Heart left ventricle (tissue), 16 donors: ENCODE data around the gene CRYBG2. TPM values are rescaled to one million over a fixed set of nuclear protein-coding genes. Genes with fewer than 3 reads are reported as not detected.
"Not testable (repeated sequence)": the region's sequence is repeated elsewhere in the genome, so short reads cannot be mapped to it uniquely, and the experiment has no call there.

Experiments used
- ATAC-seq, 4 donors: fragments of 200-7000 bp; cut with Tn5 transposase; one replicate each; pipeline ENCODE4 v1.9.1; 2020 to 2022; ENCODE audit warnings: moderate library complexity in 4 of 4, mild to moderate bottlenecking in 3 of 4, moderate number of reproducible peaks in 1 of 4
- DNase-seq, 5 donors: peaks; one replicate each; pipeline ENCODE4 v3.0.0-alpha.2; 2020
- H3K27ac ChIP-seq, 12 donors: fragments of 200-600 bp; sonication (generic) in 4 of 12; one replicate each; pipeline versions ENCODE4 v1.5.0 to v1.8.0; 2016 to 2022; ENCODE audit warnings: mild to moderate bottlenecking in 2 of 12
- H3K27me3 ChIP-seq, 9 donors: fragments of 200-600 bp; sonication (generic) in 2 of 9; one replicate each; pipeline versions ENCODE4 v1.5.1 to v1.8.0; 2016 to 2022; ENCODE audit warnings: mild to moderate bottlenecking in 3 of 9
- H3K36me3 ChIP-seq, 9 donors: fragments of 200-600 bp; sonication (generic) in 2 of 9; one replicate each; pipeline versions ENCODE4 v1.5.0 to v1.8.0; 2018 to 2022; ENCODE audit warnings: mild to moderate bottlenecking in 2 of 9
- H3K4me1 ChIP-seq, 12 donors: fragments of 200-600 bp; sonication (generic) in 4 of 12; one replicate each; pipeline versions ENCODE4 v1.5.0 to v1.8.0; 2016 to 2022; ENCODE audit warnings: mild to moderate bottlenecking in 3 of 12
- H3K4me3 ChIP-seq, 12 donors: fragments of 200-600 bp; sonication (generic) in 4 of 12; one replicate each; pipeline versions ENCODE4 v1.5.0 to v1.8.0; 2017 to 2022; ENCODE audit warnings: mild to moderate bottlenecking in 9 of 12, moderate library complexity in 4 of 12
- H3K9me3 ChIP-seq, 12 donors: fragments of 200-600 bp; sonication (generic) in 4 of 12; one replicate each; pipeline versions ENCODE4 v1.5.0 to v1.8.0; 2016 to 2022; ENCODE audit warnings: mild to moderate bottlenecking in 1 of 12
- POLR2A ChIP-seq, 2 donors: fragments of 450-650 bp; IDR thresholded peaks; one replicate each; pipeline ENCODE4 v1.6.1; 2017; ENCODE audit warnings: antibody characterized with exemption in 2 of 2, mild to moderate bottlenecking in 2 of 2, moderate library complexity in 2 of 2
- WGBS, 4 donors: extraction: QIAGEN DNeasy Blood & Tissue Kit in 2 of 4; methylation state at CpG; one replicate each; pipeline versions ENCODE4 v1.1.5 to v1.1.7; 2013 to 2018; 5-methylcytosine and 5-hydroxymethylcytosine counted together
- intact Hi-C, 10 donors: fragments of 100-400 bp; cut with DNase I; formaldehyde crosslinking; loops; one replicate each; pipeline versions ENCODE4 v1.11.1 to v1.14.2; 2022
- polyA plus RNA-seq, 2 donors: library from polyadenylated mRNA; stranded (reverse); fragments of 200-250 nt; gene quantifications; one replicate each; pipeline ENCODE4 v1.2.3, GENCODE V29; 2013
- total RNA-seq, 9 donors: library from RNA; depleted of rRNA in 2 of 9; stranded (reverse); fragments of >200 nt in 2 of 9; fragmentation: NEBNext Ultra II Directional in 3 of 9; extraction: Animal tissue kit (Norgen Biotek cat#: 25700) in 3 of 9; gene quantifications; one replicate each; pipeline versions ENCODE4 v1.1.0 to v1.2.4, GENCODE V29; 2016 to 2023
- TF ChIP-seq, protein P1 (sequence below), 12 donors: fragments of 200-600 bp; sonication (generic) in 4 of 12; IDR thresholded peaks; one replicate each; pipeline versions ENCODE4 v1.5.0 to v1.8.0; 2018 to 2022; ENCODE audit warnings: antibody characterized with exemption in 12 of 12, mild to moderate bottlenecking in 5 of 12
- donor health status: ischemic (EF 13 %, LVEDD 7.1; RV severe dilation, severe dysfunction).
- donor health status: healthy with polysubstance abuse.
- donor health status: DM: no; HTN: yes; CAD: no.
- donor health status: DM: no; HTN: no; CAD: no.
- donor health status: ischemic (EF 25% LVEDD 6.9; RV normal size, moderate dysfunction).
- donor health status: ischemic (EF 25% LVEDD 5.7; RV mildly dilated, moderate dysfunction).
- donor health status: healthy.
- donor health status: DM: yes; HTN: yes; CAD: no.
- donor health status: ischemic (EF 35%, LVEDD 5.7; RV mildly dilated, moderate dysfunction).
- donor health status: nonischemic (EF 11% LVEDD 7.7; RV severe dilation, severe dysfunction).
- donor health status: DM: yes; HTN: yes; CAD: no.
- donor health status: PGD.
- donor health status: ischemic (EF 29% LVEDD 5.4; RV normal size, mild dysfunction).
- donor health status: nonischemic (EF 23%, LVEDD 6.1; RV moderate dilation, normal function).

The CRYBG2 gene
- total and polyA plus RNA-seq, 11 donors = 0.25 to 0.45 TPM; not detected in 9

GRCh38 chr1:26373789-26374188, 19.9 kb upstream of the CRYBG2 start:
- Histone ChIP-seq H3K27me3 (peaks cover 0 to 11% (median 0%) of the 10 kb centered on the region in 9 donors), H3K36me3 (no peaks in the 10 kb centered on the region), H3K27ac (peak overlapping the region in 1 of 12 donors; percentile 52), H3K4me1 (peaks cover 0 to 45% (median 0%) of the 10 kb centered on the region in 12 donors), H3K4me3 (no peak overlapping the region), H3K9me3 (no peaks in the 10 kb centered on the region)
- ATAC-seq (no peak), DNase-seq (no peak)
- TF ChIP-seq, protein P1, sequence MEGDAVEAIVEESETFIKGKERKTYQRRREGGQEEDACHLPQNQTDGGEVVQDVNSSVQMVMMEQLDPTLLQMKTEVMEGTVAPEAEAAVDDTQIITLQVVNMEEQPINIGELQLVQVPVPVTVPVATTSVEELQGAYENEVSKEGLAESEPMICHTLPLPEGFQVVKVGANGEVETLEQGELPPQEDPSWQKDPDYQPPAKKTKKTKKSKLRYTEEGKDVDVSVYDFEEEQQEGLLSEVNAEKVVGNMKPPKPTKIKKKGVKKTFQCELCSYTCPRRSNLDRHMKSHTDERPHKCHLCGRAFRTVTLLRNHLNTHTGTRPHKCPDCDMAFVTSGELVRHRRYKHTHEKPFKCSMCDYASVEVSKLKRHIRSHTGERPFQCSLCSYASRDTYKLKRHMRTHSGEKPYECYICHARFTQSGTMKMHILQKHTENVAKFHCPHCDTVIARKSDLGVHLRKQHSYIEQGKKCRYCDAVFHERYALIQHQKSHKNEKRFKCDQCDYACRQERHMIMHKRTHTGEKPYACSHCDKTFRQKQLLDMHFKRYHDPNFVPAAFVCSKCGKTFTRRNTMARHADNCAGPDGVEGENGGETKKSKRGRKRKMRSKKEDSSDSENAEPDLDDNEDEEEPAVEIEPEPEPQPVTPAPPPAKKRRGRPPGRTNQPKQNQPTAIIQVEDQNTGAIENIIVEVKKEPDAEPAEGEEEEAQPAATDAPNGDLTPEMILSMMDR (IDR thresholded peaks at IDR 0.05) = no peak
- no peak for TF ChIP-seq POLR2A (IDR thresholded peaks at IDR 0.05)
- WGBS, 4 donors = 34 to 56% (median 41%) methylated on average over 2 of the region's 2 CpGs
- intact Hi-C loops = no loop called here

- TF ChIP-seq, protein P1 (IDR thresholded peaks at IDR 0.05) = no peak
- TF ChIP-seq POLR2A (IDR thresholded peaks at IDR 0.05) = no peak
- H3K9me3 ChIP-seq = no peaks in the 10 kb centered on the region
- intact Hi-C loops = no loop called here
- WGBS, 4 donors = 74 to 83% (median 80%) methylated on average over 4 of the region's 4 CpGs
- H3K36me3 ChIP-seq = no peaks in the 10 kb centered on the region
- no peak overlapping the region for H3K4me3 ChIP-seq
- H3K4me1 ChIP-seq = peaks cover 0 to 40% (median 0%) of the 10 kb centered on the region in 12 donors
- H3K27ac ChIP-seq = no peak overlapping the region
- ATAC-seq (no peak), DNase-seq (no peak)
- H3K27me3 ChIP-seq = peaks cover 0 to 16% (median 0%) of the 10 kb centered on the region in 9 donors
Observed at GRCh38 chr1:26373281-26373680, 19.4 kb upstream of the CRYBG2 start.

DNA sequence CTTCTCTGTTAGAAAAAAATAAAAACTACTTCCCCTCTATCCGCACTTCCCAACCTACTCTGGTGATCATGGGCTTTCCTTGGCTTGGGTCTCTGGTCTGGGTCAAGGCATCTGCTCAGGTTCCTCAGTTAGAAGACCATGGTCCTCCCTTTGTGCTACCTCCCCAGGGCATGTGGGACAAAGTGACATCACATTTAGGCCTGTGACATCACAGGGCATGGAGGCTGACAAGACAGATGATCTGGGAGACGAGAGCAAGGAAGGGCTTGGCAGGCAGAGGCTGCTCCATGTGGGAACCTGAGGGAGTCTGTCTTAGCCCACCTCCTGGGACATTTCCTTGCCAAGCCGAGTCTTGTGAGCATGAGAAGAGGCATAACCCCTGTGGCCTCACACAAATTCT, 18.7 kb upstream of the CRYBG2 start, which contains the start of gene ZNF683:
ZNF683 (minus strand) TSS at position 140 of the 400 bp plus-strand sequence. CDS start 4,179 bp downstream, outside the sequence.
- not testable (repeated sequence) for H3K36me3 ChIP-seq
- peaks cover 0 to 33% (median 0%) of the 10 kb centered on the region in 12 donors for H3K4me1 ChIP-seq

DNA sequence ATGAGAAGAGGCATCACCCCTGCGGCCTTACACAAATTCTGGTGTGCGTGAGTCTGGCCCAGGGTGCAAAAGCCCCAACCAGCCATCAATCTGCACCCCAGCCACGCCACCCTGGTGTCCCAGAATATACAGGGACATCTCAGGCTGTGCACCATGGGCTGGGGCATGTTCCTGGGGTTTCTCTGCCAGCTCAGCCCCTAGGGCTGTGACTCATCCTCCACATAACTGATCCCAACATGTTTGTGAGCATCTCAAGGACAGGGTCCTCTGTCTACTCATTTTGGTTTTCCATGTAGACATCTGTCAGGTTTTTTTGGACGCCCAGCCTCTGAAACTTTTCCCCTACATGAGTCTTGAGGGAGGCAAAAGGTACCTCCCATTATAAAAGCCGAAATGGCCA, 18.1 kb upstream of the CRYBG2 start:
- ATAC-seq (no peak), DNase-seq (no peak)
- no peak for TF ChIP-seq POLR2A (IDR thresholded peaks at IDR 0.05)
- TF ChIP-seq, protein P1 (IDR thresholded peaks at IDR 0.05) = no peak
- H3K9me3 ChIP-seq = no peaks in the 10 kb centered on the region
- H3K4me3 ChIP-seq = no peak overlapping the region
- H3K4me1 ChIP-seq = peaks cover 0 to 28% (median 0%) of the 10 kb centered on the region in 12 donors
- H3K36me3 ChIP-seq = no peaks in the 10 kb centered on the region
- intact Hi-C loops = no loop called here
- no peak overlapping the region for H3K27ac ChIP-seq
- peaks cover 0 to 17% (median 0%) of the 10 kb centered on the region in 9 donors for H3K27me3 ChIP-seq
- 84 to 87% (median 85%) methylated on average over 5 of the region's 5 CpGs for WGBS, 4 donors

More for the DNA sequence above, 18.7 kb upstream of the CRYBG2 start, which contains the start of gene ZNF683:
- DNase-seq, H3K27ac ChIP-seq, H3K9me3 ChIP-seq, intact Hi-C loops, H3K4me3 ChIP-seq, ATAC-seq: not testable (repeated sequence)
- peaks cover 0 to 17% (median 0%) of the 10 kb centered on the region in 9 donors for H3K27me3 ChIP-seq
- WGBS, 4 donors = 56 to 75% (median 67%) methylated on average over 2 to 3 of the region's 3 CpGs
